Vagina (tissue), 2 donors: Measurements from ENCODE around the gene TMEM40. TPM values are rescaled to one million over a fixed set of nuclear protein-coding genes. Genes with fewer than 3 reads are reported as not detected.
"Not testable (repeated sequence)": the region's sequence is repeated elsewhere in the genome, so short reads cannot be mapped to it uniquely, and the experiment has no call there.

ENCODE experiments used
- DNase-seq, 2 donors: peaks; one replicate each; pipeline ENCODE4 v3.0.0-alpha.2; 2017; ENCODE audit errors: extremely low spot score in 2 of 2
- H3K27ac ChIP-seq: fragments of 200-600 bp; sonication (generic); one replicate; pipeline ENCODE4 v1.5.1; 2019
- H3K27me3 ChIP-seq: fragments of 200-600 bp; sonication (generic); one replicate; pipeline ENCODE4 v1.5.1; 2019
- H3K36me3 ChIP-seq, 2 donors: fragments of 200-600 bp; sonication (generic); one replicate each; pipeline ENCODE4 v1.5.1; 2017 to 2019
- H3K4me1 ChIP-seq: fragments of 200-600 bp; sonication (generic); one replicate; pipeline ENCODE4 v1.5.1; 2019
- H3K4me3 ChIP-seq, 2 donors: fragments of 200-600 bp; sonication (generic); 1 replicate in 1 of 2; 2 replicates in 1 of 2; pipeline ENCODE4 v1.5.1; 2016 to 2019
- H3K9me3 ChIP-seq: fragments of 200-600 bp; sonication (generic); one replicate; pipeline ENCODE4 v1.5.1; 2019
- POLR2A ChIP-seq, 2 donors: fragments of 450-650 bp; IDR thresholded peaks; one replicate each; pipeline ENCODE4 v1.6.1; 2017; ENCODE audit warnings: antibody characterized with exemption in 2 of 2, mild to moderate bottlenecking in 2 of 2, moderate library complexity in 2 of 2
- POLR2AphosphoS5 ChIP-seq, 2 donors: sonication (generic); formaldehyde crosslinking; IDR thresholded peaks; one replicate each; pipeline ENCODE4 v1.9.0; 2017; ENCODE audit warnings: antibody characterized with exemption in 2 of 2, mild to moderate bottlenecking in 2 of 2, low read depth in 1 of 2; ENCODE audit not compliant: insufficient read depth in 1 of 2
- intact Hi-C: fragments of 100-400 bp; cut with DNase I; formaldehyde crosslinking; loops from one replicate; pipeline ENCODE4 v1.15.1; 2023
- total RNA-seq: library from RNA; depleted of rRNA; stranded (reverse); fragments of >200 nt; gene quantifications from one replicate; pipeline ENCODE4 v1.2.3, GENCODE V29; 2016
- TF ChIP-seq, protein P1 (sequence below), 3 experiments: fragments of 450-650 bp in 2 of 3; fragments of 200-600 bp in 1 of 3; sonication (generic) in 1 of 3; IDR thresholded peaks; one replicate each; pipeline ENCODE4 v1.5.1; 2017 to 2019; ENCODE audit warnings: antibody characterized with exemption in 3 of 3, mild to moderate bottlenecking in 2 of 3, moderate library complexity in 2 of 3

The TMEM40 gene
- total RNA-seq, 1 donor from 2014 or later, result 31.7 TPM

DNA sequence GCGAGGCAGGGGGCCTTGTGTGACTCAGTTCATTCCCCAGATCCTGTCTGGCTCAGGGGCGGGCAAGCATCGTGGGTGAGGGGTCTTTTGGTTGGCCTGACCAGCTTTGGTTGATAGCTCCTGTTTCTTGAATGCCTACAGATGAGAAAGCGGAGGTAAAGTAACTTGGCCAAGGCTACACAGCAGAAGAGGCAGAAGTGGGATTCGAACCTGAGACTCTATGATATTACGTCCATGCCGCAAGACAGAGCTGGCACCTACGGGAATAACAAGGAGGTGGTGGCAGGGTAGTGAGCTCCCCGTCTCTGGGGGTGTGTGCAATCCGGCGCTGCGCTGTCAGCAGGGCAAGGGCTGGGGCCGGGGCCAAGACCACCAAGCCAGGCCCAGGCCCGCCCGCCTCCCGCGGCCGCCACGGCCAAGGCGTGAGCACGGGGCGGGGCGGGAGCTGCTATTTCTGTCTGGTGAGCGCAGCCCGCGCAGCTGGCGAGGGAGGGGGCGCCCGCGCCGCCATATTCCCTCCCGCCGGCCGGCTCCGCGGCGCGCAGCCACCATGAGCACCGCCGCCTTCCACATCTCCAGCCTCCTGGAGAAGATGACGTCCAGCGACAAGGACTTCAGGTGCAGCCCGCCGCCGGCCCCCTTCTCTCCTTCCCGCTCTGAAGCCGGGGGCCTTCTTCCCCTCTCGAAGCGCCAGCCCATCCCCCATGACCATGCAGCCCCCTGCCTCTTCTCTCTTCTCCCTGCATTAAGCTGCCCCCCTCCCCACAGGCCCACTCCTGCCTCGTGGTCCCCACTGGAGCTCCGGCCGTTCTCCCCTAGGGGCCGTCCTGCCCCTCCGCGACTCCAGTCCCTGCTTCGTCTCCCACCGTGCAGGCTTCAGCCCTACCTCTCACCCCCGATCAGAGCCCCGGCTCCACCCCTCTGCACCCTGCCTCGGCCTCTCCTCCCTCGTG is 37.4 kb upstream of the TMEM40 start, which contains the start of gene CAND2:
CAND2 (plus strand) TSS at position 510 of the 953 bp plus-strand sequence; CDS start at position 551, 41 bp downstream.
- H3K27ac ChIP-seq, result peak within 1 kb of the TSS; percentile 87
- intact Hi-C loops, result no loop called here
- no peaks in the 10 kb centered on the region for H3K36me3 ChIP-seq
- no peaks in the 10 kb centered on the region for H3K27me3 ChIP-seq
- no peak for DNase-seq
- H3K4me1 ChIP-seq, result peaks cover 13% of the 10 kb centered on the region
- no peaks in the 10 kb centered on the region for H3K9me3 ChIP-seq
- peak within 1 kb of the TSS; percentile 68 to 86 for H3K4me3 ChIP-seq
- TF ChIP-seq, protein P1, sequence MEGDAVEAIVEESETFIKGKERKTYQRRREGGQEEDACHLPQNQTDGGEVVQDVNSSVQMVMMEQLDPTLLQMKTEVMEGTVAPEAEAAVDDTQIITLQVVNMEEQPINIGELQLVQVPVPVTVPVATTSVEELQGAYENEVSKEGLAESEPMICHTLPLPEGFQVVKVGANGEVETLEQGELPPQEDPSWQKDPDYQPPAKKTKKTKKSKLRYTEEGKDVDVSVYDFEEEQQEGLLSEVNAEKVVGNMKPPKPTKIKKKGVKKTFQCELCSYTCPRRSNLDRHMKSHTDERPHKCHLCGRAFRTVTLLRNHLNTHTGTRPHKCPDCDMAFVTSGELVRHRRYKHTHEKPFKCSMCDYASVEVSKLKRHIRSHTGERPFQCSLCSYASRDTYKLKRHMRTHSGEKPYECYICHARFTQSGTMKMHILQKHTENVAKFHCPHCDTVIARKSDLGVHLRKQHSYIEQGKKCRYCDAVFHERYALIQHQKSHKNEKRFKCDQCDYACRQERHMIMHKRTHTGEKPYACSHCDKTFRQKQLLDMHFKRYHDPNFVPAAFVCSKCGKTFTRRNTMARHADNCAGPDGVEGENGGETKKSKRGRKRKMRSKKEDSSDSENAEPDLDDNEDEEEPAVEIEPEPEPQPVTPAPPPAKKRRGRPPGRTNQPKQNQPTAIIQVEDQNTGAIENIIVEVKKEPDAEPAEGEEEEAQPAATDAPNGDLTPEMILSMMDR (IDR thresholded peaks at IDR 0.05), result no peak
- no peak for TF ChIP-seq POLR2A (IDR thresholded peaks at IDR 0.05)
- peak in 1 of 2 donors; percentile 77 for TF ChIP-seq POLR2AphosphoS5 (IDR thresholded peaks at IDR 0.05; ENCODE audit: insufficient read depth in 1 of 2, low read depth in 1 of 2)

DNA sequence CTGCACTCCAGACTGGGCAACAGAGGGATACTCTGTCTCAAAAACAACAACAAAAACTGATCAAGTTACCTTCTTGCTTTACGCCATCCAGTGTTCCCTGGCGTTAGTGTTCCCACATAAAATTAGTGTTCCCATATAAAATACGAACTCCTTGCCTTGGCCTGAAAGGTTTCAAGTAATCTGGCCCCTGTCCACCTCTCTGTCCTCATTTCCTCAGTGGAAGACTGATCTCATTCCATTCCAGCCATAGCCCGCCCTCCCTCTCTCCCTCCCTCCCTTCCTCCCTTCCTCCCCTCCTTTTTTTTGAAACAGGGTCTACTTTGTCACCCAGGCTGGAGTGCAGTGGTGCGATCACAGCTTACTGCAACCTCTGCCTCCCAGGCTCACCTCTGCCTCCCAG is 34.6 kb upstream of the TMEM40 start:
- Histone ChIP-seq H3K27me3 (no peaks in the 10 kb centered on the region), H3K4me1 (peaks cover 13% of the 10 kb centered on the region), H3K36me3 (no peaks in the 10 kb centered on the region), H3K4me3 (no peak overlapping the region), H3K9me3 (no peaks in the 10 kb centered on the region), H3K27ac (no peak overlapping the region)
- no peak for TF ChIP-seq POLR2AphosphoS5 (IDR thresholded peaks at IDR 0.05; ENCODE audit: insufficient read depth in 1 of 2, low read depth in 1 of 2)
- no peak for DNase-seq
- intact Hi-C loops, result no loop called here

DNA sequence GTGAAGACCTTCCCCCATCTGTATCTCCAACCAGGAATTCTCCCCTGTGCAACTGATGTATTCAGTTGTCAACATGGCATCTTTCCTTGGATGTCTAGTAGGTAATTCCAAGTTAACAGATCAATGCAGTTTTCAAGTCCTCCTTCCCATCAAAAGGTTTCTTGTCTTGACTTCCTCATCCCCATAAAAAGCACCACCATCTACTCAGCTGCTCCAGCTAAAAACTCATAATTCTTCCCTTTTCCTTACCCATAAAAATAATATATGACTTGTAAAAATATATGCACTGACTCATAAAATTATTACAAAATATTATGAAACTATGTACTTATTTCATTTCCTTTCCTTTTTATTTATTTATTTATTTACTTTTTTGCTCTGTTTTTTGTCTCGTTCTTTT is 32.4 kb upstream of the TMEM40 start:
- Histone ChIP-seq H3K9me3 (no peaks in the 10 kb centered on the region), H3K4me3 (no peak overlapping the region), H3K27me3 (no peaks in the 10 kb centered on the region), H3K27ac (no peak overlapping the region), H3K4me1 (peaks cover 6% of the 10 kb centered on the region), H3K36me3 (no peaks in the 10 kb centered on the region)
- TF ChIP-seq, protein P1 (IDR thresholded peaks at IDR 0.05), result no peak
- no peak for TF ChIP-seq POLR2A (IDR thresholded peaks at IDR 0.05)
- no peak for TF ChIP-seq POLR2AphosphoS5 (IDR thresholded peaks at IDR 0.05; ENCODE audit: insufficient read depth in 1 of 2, low read depth in 1 of 2)
- no peak for DNase-seq
- intact Hi-C loops, result no loop called here

DNA sequence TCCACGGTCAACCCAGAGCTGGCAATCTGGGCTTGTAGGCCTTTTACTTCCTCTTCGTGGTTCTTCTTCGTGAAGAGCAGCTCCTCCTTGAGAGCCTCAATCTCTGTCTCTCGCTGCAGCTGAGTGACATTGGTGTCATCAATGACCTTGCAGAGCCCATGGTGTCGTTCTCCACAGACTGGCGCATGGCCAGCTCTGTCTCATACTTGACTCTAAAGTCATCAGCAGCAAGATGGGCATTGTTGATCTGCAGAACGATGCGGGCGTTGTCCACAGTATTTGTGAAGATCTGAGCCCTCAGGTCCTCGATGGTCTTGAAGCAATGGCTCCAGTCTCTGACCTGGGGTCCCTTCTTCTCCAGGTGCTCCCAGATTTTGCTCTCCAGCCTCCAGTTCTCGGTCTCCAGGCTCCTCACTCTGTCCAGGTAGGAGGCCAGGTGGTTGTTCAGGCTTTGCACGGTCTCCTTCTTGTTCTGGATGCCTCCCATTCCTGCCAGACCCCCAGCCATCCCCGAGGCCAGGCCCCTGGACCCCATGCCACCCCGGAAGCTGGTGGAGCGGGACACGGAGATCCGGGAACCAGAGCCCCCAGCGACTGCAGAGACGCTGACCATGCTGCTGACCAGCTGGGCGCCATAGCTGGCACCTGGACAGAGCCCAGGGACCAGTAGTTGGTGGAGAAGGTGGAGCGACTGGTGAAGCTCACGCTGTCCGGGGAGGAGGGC is 29.1 kb upstream of the TMEM40 start:
- H3K9me3 ChIP-seq, intact Hi-C loops, DNase-seq, H3K36me3 ChIP-seq, H3K4me3 ChIP-seq, H3K4me1 ChIP-seq, H3K27me3 ChIP-seq, H3K27ac ChIP-seq: not testable (repeated sequence)

DNA sequence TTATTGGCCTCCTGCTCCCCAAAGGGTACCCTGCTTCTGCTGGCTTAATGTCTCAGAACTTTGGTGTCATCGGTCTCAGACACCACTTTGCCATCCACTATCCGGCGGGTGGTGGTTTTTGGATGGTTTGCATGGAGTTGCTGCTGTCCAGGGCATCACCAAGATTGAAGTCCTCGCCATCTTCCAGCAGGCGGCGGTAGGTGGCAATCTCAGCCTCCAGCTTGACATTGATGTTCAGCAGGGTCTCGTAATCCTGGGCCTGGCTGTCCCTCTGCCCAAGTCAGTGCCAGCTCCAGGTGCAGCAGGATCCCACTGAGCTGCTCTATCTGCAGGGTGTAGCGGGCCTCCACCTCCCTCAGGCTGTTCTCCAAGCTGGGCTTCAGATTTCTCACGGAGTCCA is 28.3 kb upstream of the TMEM40 start:
- TF ChIP-seq, protein P1 (IDR thresholded peaks at IDR 0.05), result peak in 1 of 3 experiments; percentile 17
- H3K4me3 ChIP-seq, intact Hi-C loops, H3K4me1 ChIP-seq, DNase-seq, H3K36me3 ChIP-seq, H3K27ac ChIP-seq, H3K27me3 ChIP-seq, H3K9me3 ChIP-seq: not testable (repeated sequence)

DNA sequence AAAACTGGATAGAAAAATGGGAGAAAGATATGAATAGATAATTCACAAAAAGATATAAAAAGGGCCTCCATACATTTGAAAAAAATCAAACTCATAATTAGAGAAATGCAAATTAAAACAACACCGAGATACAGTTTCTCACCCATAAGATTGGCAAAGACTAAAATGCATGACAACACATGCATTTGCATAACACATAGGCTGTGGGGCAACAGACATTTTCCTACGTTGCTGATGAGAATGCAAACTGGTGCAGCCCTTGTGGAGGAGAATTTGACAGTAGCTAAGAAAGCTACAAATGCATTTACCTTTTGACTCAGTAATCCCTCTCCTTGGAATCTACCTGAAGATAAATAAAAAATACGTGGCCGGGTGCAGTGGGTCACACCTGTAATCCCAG is 26.0 kb upstream of the TMEM40 start:
- DNase-seq, result no peak
- H3K27ac ChIP-seq, result no peak overlapping the region
- no peak for TF ChIP-seq POLR2AphosphoS5 (IDR thresholded peaks at IDR 0.05; ENCODE audit: insufficient read depth in 1 of 2, low read depth in 1 of 2)
- no peak for TF ChIP-seq POLR2A (IDR thresholded peaks at IDR 0.05)
- TF ChIP-seq, protein P1 (IDR thresholded peaks at IDR 0.05), result no peak

More for the DNA sequence above, 26.0 kb upstream of the TMEM40 start:
- intact Hi-C loops, result no loop called here
- H3K36me3 ChIP-seq, result no peaks in the 10 kb centered on the region
- no peaks in the 10 kb centered on the region for H3K9me3 ChIP-seq
- no peak overlapping the region for H3K4me3 ChIP-seq
- H3K27me3 ChIP-seq, result no peaks in the 10 kb centered on the region
- no peaks in the 10 kb centered on the region for H3K4me1 ChIP-seq
